ENCODE results near the gene ITCH. TPM values are rescaled to one million over a fixed set of nuclear protein-coding genes. Genes with fewer than 3 reads are reported as not detected.
A peak's percentile ranks its signal among the peaks of the same experiment; 100 is the strongest.
"Not testable (repeated sequence)": the region's sequence is repeated elsewhere in the genome, so short reads cannot be mapped to it uniquely, and the experiment has no call there.

Gene ITCH
- total RNA-seq, 5 donors from 2014 or later (not counting 1 experiment from before 2014, with no cell fraction given), result 50.5 to 63.6 (median 53.3) TPM

- ATAC-seq (replicated peaks in 1 of 4) (peak; percentile 63 to 76 (median 72)), DNase-seq (peak in 22 of 35 experiments; percentile 1 to 37 (median 12))
- no peaks in the 10 kb centered on the region for H3K27me3 Mint-ChIP-seq
- CTCF ChIA-PET, result no interaction called here
- no peaks in the 10 kb centered on the region for H3K9me3 Mint-ChIP-seq
- Histone ChIP-seq H3K4me3 (ENCODE audit: control insufficient read depth in 1 of 2, extremely low read depth in 1 of 2, low read length in 1 of 2) (no peak overlapping the region), H3K9me3 (no peaks in the 10 kb centered on the region), H3K27ac (ENCODE audit: low read length) (no peak overlapping the region), H3K36me3 (ENCODE audit: control insufficient read depth in 2 of 2, extremely low read depth in 1 of 2, insufficient read depth in 1 of 2, low read length in 1 of 2) (peaks cover 6 to 42% of the 10 kb centered on the region in 2 donors), H3K27me3 (replicated peaks in 1 of 2; ENCODE audit: control insufficient read depth in 2 of 2, extremely low read depth in 1 of 2, insufficient read depth in 2 of 2, low read length in 1 of 2) (no peaks in the 10 kb centered on the region), H3K4me1 (ENCODE audit: control insufficient read depth in 1 of 2, extremely low read depth in 1 of 2, insufficient read depth in 2 of 2, low read length in 2 of 2) (no peaks in the 10 kb centered on the region)
- H3K4me1 Mint-ChIP-seq, result peaks cover 7 to 9% (median 8%) of the 10 kb centered on the region in 3 donors
- peaks cover 55% of the 10 kb centered on the region for H3K36me3 Mint-ChIP-seq
- peak overlapping the region in 1 of 2 donors; percentile 69 for H3K27ac Mint-ChIP-seq
- whole genome bisulfite sequencing (ENCODE audit: insufficient coverage), result 66% methylated on average over 23 of the region's 38 CpGs
- peak overlapping the region in 1 of 3 donors; percentile 17 for H3K4me3 Mint-ChIP-seq
- POLR2A ChIA-PET, result interaction anchor here in 1 of 2 donors (0.5 kb wide), 1 partner anchor 1188 kb away, joined by 3 read pairs; no protein-coding TSS in a partner anchor
These were observed 113.1 kb downstream of the ITCH start for GRCh38 chr20:34475979-34476736.

- H3K4me3 ChIP-seq (ENCODE audit: control insufficient read depth in 1 of 2, extremely low read depth in 1 of 2, low read length in 1 of 2), result no peak overlapping the region
- no peaks in the 10 kb centered on the region for H3K4me1 ChIP-seq (ENCODE audit: control insufficient read depth in 1 of 2, extremely low read depth in 1 of 2, insufficient read depth in 2 of 2, low read length in 2 of 2)
- Mint-ChIP-seq H3K27me3 (no peaks in the 10 kb centered on the region), H3K4me3 (no peak overlapping the region), H3K9me3 (peaks cover 0 to 8% (median 0%) of the 10 kb centered on the region in 3 donors), H3K36me3 (peaks cover 67% of the 10 kb centered on the region), H3K27ac (no peak overlapping the region), H3K4me1 (peaks cover 7 to 9% (median 8%) of the 10 kb centered on the region in 3 donors)
- CTCF ChIA-PET, result interaction anchor here in 1 of 2 donors (0.6 kb wide), 1 partner anchor 130 kb away, joined by 4 read pairs; no protein-coding TSS in a partner anchor
- DNase-seq (no peak), ATAC-seq (replicated peaks in 1 of 4) (no peak)
- peaks cover 14 to 49% of the 10 kb centered on the region in 2 donors for H3K36me3 ChIP-seq (ENCODE audit: control insufficient read depth in 2 of 2, extremely low read depth in 1 of 2, insufficient read depth in 1 of 2, low read length in 1 of 2)
- H3K9me3 ChIP-seq, result no peaks in the 10 kb centered on the region
- POLR2A ChIA-PET, result no interaction called here
- no CpG with 5 or more reads among the region's 4 CpGs for WGBS (ENCODE audit: insufficient coverage)
- no peaks in the 10 kb centered on the region for H3K27me3 ChIP-seq (replicated peaks in 1 of 2; ENCODE audit: control insufficient read depth in 2 of 2, extremely low read depth in 1 of 2, insufficient read depth in 2 of 2, low read length in 1 of 2)
- H3K27ac ChIP-seq (ENCODE audit: low read length), result no peak overlapping the region
These were observed 116.6 kb downstream of the ITCH start for GRCh38 chr20:34479627-34480026.

- H3K27ac ChIP-seq (ENCODE audit: low read length); H3K27ac Mint-ChIP-seq: not testable (repeated sequence)
- H3K36me3 ChIP-seq (ENCODE audit: control insufficient read depth in 2 of 2, extremely low read depth in 1 of 2, insufficient read depth in 1 of 2, low read length in 1 of 2), result peaks cover 14 to 57% of the 10 kb centered on the region in 2 donors
These were observed 119.1 kb downstream of the ITCH start for GRCh38 chr20:34482154-34482553.

GRCh38 chr20:34483585-34484220, 120.6 kb downstream of the ITCH start:
- H3K4me3 Mint-ChIP-seq; H3K27ac Mint-ChIP-seq; H3K9me3 ChIP-seq; POLR2A ChIA-PET; H3K4me3 ChIP-seq (ENCODE audit: control insufficient read depth in 1 of 2, extremely low read depth in 1 of 2, low read length in 1 of 2); H3K4me1 ChIP-seq (ENCODE audit: control insufficient read depth in 1 of 2, extremely low read depth in 1 of 2, insufficient read depth in 2 of 2, low read length in 2 of 2); DNase-seq; H3K4me1 Mint-ChIP-seq; H3K27me3 Mint-ChIP-seq; ATAC-seq (replicated peaks in 1 of 4); H3K27ac ChIP-seq (ENCODE audit: low read length); CTCF ChIA-PET; H3K9me3 Mint-ChIP-seq; H3K27me3 ChIP-seq (replicated peaks in 1 of 2; ENCODE audit: control insufficient read depth in 2 of 2, extremely low read depth in 1 of 2, insufficient read depth in 2 of 2, low read length in 1 of 2): not testable (repeated sequence)
- peaks cover 66% of the 10 kb centered on the region for H3K36me3 Mint-ChIP-seq
- H3K36me3 ChIP-seq (ENCODE audit: control insufficient read depth in 2 of 2, extremely low read depth in 1 of 2, insufficient read depth in 1 of 2, low read length in 1 of 2), result peaks cover 14 to 55% of the 10 kb centered on the region in 2 donors
- no CpG with 5 or more reads among the region's 3 CpGs for WGBS (ENCODE audit: insufficient coverage)

More at GRCh38 chr20:34482154-34482553, 119.1 kb downstream of the ITCH start:
- CTCF ChIA-PET; H3K4me3 Mint-ChIP-seq; H3K4me1 Mint-ChIP-seq; H3K4me3 ChIP-seq (ENCODE audit: control insufficient read depth in 1 of 2, extremely low read depth in 1 of 2, low read length in 1 of 2); H3K27me3 Mint-ChIP-seq; H3K9me3 ChIP-seq; H3K9me3 Mint-ChIP-seq; H3K27me3 ChIP-seq (replicated peaks in 1 of 2; ENCODE audit: control insufficient read depth in 2 of 2, extremely low read depth in 1 of 2, insufficient read depth in 2 of 2, low read length in 1 of 2); H3K4me1 ChIP-seq (ENCODE audit: control insufficient read depth in 1 of 2, extremely low read depth in 1 of 2, insufficient read depth in 2 of 2, low read length in 2 of 2); ATAC-seq (replicated peaks in 1 of 4); POLR2A ChIA-PET; DNase-seq: not testable (repeated sequence)
- H3K36me3 Mint-ChIP-seq, result peaks cover 66% of the 10 kb centered on the region
- WGBS (ENCODE audit: insufficient coverage), result no CpG with 5 or more reads among the region's 1 CpG

- Mint-ChIP-seq H3K9me3 (peaks cover 0 to 8% (median 0%) of the 10 kb centered on the region in 3 donors), H3K36me3 (peaks cover 63% of the 10 kb centered on the region), H3K4me3 (no peak overlapping the region), H3K4me1 (no peaks in the 10 kb centered on the region), H3K27ac (no peak overlapping the region), H3K27me3 (no peaks in the 10 kb centered on the region)
- 86% methylated on average over 2 of the region's 4 CpGs for WGBS (ENCODE audit: insufficient coverage)
- Histone ChIP-seq H3K27ac (ENCODE audit: low read length) (no peak overlapping the region), H3K4me3 (ENCODE audit: control insufficient read depth in 1 of 2, extremely low read depth in 1 of 2, low read length in 1 of 2) (no peak overlapping the region), H3K9me3 (no peaks in the 10 kb centered on the region), H3K27me3 (replicated peaks in 1 of 2; ENCODE audit: control insufficient read depth in 2 of 2, extremely low read depth in 1 of 2, insufficient read depth in 2 of 2, low read length in 1 of 2) (no peaks in the 10 kb centered on the region), H3K36me3 (ENCODE audit: control insufficient read depth in 2 of 2, extremely low read depth in 1 of 2, insufficient read depth in 1 of 2, low read length in 1 of 2) (peaks cover 11 to 65% of the 10 kb centered on the region in 2 donors), H3K4me1 (ENCODE audit: control insufficient read depth in 1 of 2, extremely low read depth in 1 of 2, insufficient read depth in 2 of 2, low read length in 2 of 2) (no peaks in the 10 kb centered on the region)
- ChIA-PET CTCF (no interaction called here), POLR2A (interaction anchor here (0.6 kb wide), 3 partner anchors 10 to 1605 kb away, joined by 4 to 9 read pairs (median 5); no protein-coding TSS in a partner anchor)
- ATAC-seq (replicated peaks in 1 of 4) (no peak), DNase-seq (no peak)
These were observed 122.1 kb downstream of the ITCH start for GRCh38 chr20:34485068-34485634.

GRCh38 chr20:34491226-34491931, 128.3 kb downstream of the ITCH start:
- ChIA-PET POLR2A (interaction anchor here in 1 of 2 donors (0.5 kb wide), 1 partner anchor 127 kb away, joined by 8 read pairs; no protein-coding TSS in a partner anchor), CTCF (interaction anchor here in 1 of 2 donors (0.7 kb wide), 1 partner anchor 1836 kb away, joined by 3 read pairs; no protein-coding TSS in a partner anchor)
- no peaks in the 10 kb centered on the region for H3K9me3 Mint-ChIP-seq
- H3K4me1 Mint-ChIP-seq, result peaks cover 0 to 2% (median 0%) of the 10 kb centered on the region in 3 donors
- H3K27ac ChIP-seq (ENCODE audit: low read length), result no peak overlapping the region
- no peak overlapping the region for H3K4me3 ChIP-seq (ENCODE audit: control insufficient read depth in 1 of 2, extremely low read depth in 1 of 2, low read length in 1 of 2)
- no peaks in the 10 kb centered on the region for H3K9me3 ChIP-seq
- no peak overlapping the region for H3K27ac Mint-ChIP-seq
- ATAC-seq (replicated peaks in 1 of 4), result no peak
- no peak for DNase-seq
- no CpG with 5 or more reads among the region's 4 CpGs for WGBS (ENCODE audit: insufficient coverage)
- no peak overlapping the region for H3K4me3 Mint-ChIP-seq
- H3K27me3 Mint-ChIP-seq, result no peaks in the 10 kb centered on the region
- H3K36me3 ChIP-seq (ENCODE audit: control insufficient read depth in 2 of 2, extremely low read depth in 1 of 2, insufficient read depth in 1 of 2, low read length in 1 of 2), result peaks cover 0 to 61% of the 10 kb centered on the region in 2 donors
- H3K27me3 ChIP-seq (replicated peaks in 1 of 2; ENCODE audit: control insufficient read depth in 2 of 2, extremely low read depth in 1 of 2, insufficient read depth in 2 of 2, low read length in 1 of 2), result no peaks in the 10 kb centered on the region
- peaks cover 52% of the 10 kb centered on the region for H3K36me3 Mint-ChIP-seq
- H3K4me1 ChIP-seq (ENCODE audit: control insufficient read depth in 1 of 2, extremely low read depth in 1 of 2, insufficient read depth in 2 of 2, low read length in 2 of 2), result no peaks in the 10 kb centered on the region
